ENCODE data around the gene UPK1A.

DNA sequence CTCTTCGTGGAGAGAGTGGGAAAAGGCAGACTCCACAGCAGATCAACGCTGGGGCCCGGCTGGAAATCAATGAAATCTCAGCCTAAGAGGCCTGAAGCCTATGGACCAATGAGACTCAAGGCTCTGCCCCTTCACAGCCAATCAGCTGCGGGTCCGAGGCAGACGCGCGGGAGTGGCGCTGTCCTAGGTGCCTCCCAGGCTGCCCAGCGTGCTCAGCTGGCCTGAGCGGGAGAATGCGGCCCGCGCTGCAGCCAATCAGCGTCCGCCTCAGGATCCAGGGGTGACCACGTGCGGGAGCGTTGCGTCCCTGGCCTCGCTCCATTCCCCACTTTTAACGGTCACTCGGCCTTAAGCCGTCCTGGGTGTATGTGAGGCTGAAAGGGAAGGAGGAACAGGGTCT is 37.9 kb downstream of the UPK1A start, which contains the start of gene ZBTB32:
- TF ChIP-seq RAD21 (IDR thresholded peaks at IDR 0.05; ENCODE audit: low read depth) (no peak), TAF1 (IDR thresholded peaks at IDR 0.05; ENCODE audit: low read depth) (no peak), EP300 (IDR thresholded peaks at IDR 0.05; ENCODE audit: borderline replicate concordance) (no peak)

Measured in Ishikawa (cell line).